IMR-90 (cell line): ENCODE measurements around the gene CPD. TPM values are rescaled to one million over a fixed set of nuclear protein-coding genes. Genes with fewer than 3 reads are reported as not detected.

Experiments used
- ATAC-seq: fragments of 200-7000 bp; cut with Tn5 transposase; 2 replicates; pipeline ENCODE4 v1.9.1; 2020; ENCODE audit warnings: low read depth, mild to moderate bottlenecking, moderate library complexity
- BruUV-seq: library from RNA; stranded (reverse); fragments of 400-500 nt; replicated peaks from 2 replicates; lab custom pipeline; 2021; lab: Mats Ljungman, UMichigan
- CTCF ChIA-PET: fragments of 300-600 bp; formaldehyde crosslinking; extraction: SDS; loops from one replicate; lab custom pipeline; 2021; ENCODE audit warnings: antibody characterized with exemption; lab: Yijun Ruan, JAX
- POLR2A ChIA-PET: fragments of 300-600 bp; sonication (Branson Sonifier 250); formaldehyde crosslinking; loops from one replicate; lab custom pipeline; 2022; ENCODE audit warnings: antibody characterized with exemption; ENCODE audit not compliant: unreplicated experiment; lab: Charles Lee
- DNase-seq: peaks from one replicate; pipeline ENCODE4 v3.0.0; 2013
- H2AFZ ChIP-seq: replicated peaks from 2 replicates; pipeline ENCODE3; 2013; ENCODE audit warnings: low read length, mild to moderate bottlenecking; ENCODE audit not compliant: poor library complexity
- H2AK5ac ChIP-seq: 2 replicates; pipeline ENCODE4 v1.6.1; 2013; ENCODE audit warnings: low read depth, low read length, inconsistent platforms
- H2AK9ac ChIP-seq: replicated peaks from 2 replicates; pipeline ENCODE3; 2013; ENCODE audit warnings: mild to moderate bottlenecking, low read depth, low read length, moderate library complexity; ENCODE audit not compliant: poor library complexity
- H2BK120ac ChIP-seq: 2 replicates; pipeline ENCODE4 v1.6.1; 2013; ENCODE audit warnings: low read depth, low read length, inconsistent platforms
- H2BK15ac ChIP-seq: 3 replicates; pipeline ENCODE4 v1.6.1; 2013; ENCODE audit warnings: low read depth, low read length, inconsistent platforms
- H2BK20ac ChIP-seq: 2 replicates; pipeline ENCODE4 v1.6.1; 2013; ENCODE audit warnings: low read depth, mild to moderate bottlenecking, inconsistent platforms, low read length, moderate library complexity
- H2BK5ac ChIP-seq: 2 replicates; pipeline ENCODE4 v1.6.1; 2013; ENCODE audit warnings: mild to moderate bottlenecking, low read depth, low read length, inconsistent platforms; ENCODE audit not compliant: poor library complexity, severe bottlenecking
- H3K14ac ChIP-seq: replicated peaks from 2 replicates; pipeline ENCODE4 v1.6.1; 2013; ENCODE audit warnings: low read depth, low read length, inconsistent platforms
- H3K18ac ChIP-seq: 2 replicates; pipeline ENCODE4 v1.6.1; 2013; ENCODE audit warnings: low read depth, low read length, control low read depth
- H3K23ac ChIP-seq: 2 replicates; pipeline ENCODE4 v1.6.1; 2013; ENCODE audit warnings: low read depth, low read length, inconsistent platforms
- H3K27ac ChIP-seq: 2 replicates; pipeline ENCODE4 v1.5.1; 2013; ENCODE audit warnings: mild to moderate bottlenecking, control low read depth, low read length; ENCODE audit not compliant: insufficient read depth
- H3K27me3 ChIP-seq: 2 replicates; pipeline ENCODE4 v1.6.1; 2013; ENCODE audit warnings: low read length; ENCODE audit not compliant: control insufficient read depth, insufficient read depth
- H3K36me3 ChIP-seq: 2 replicates; pipeline ENCODE4 v1.6.1; 2013; ENCODE audit warnings: low read length, mixed read lengths; ENCODE audit not compliant: control insufficient read depth, insufficient read depth
- H3K4ac ChIP-seq: 2 replicates; pipeline ENCODE4 v1.6.1; 2013; ENCODE audit warnings: low read depth, low read length, inconsistent platforms
- H3K4me1 ChIP-seq: 2 replicates; pipeline ENCODE4 v1.6.1; 2013; ENCODE audit warnings: low read length, mixed read lengths; ENCODE audit not compliant: control insufficient read depth, insufficient read depth
- H3K4me2 ChIP-seq: 2 replicates; pipeline ENCODE4 v1.6.1; 2013; ENCODE audit warnings: low read depth, mild to moderate bottlenecking, control low read depth, low read length, moderate library complexity
- H3K4me3 ChIP-seq: 2 replicates; pipeline ENCODE4 v1.5.1; 2013; ENCODE audit warnings: low read depth, mild to moderate bottlenecking, control low read depth, low read length, moderate library complexity; ENCODE audit not compliant: insufficient read depth
- H3K56ac ChIP-seq: 2 replicates; pipeline ENCODE4 v1.6.1; 2013; ENCODE audit warnings: low read length, inconsistent platforms; ENCODE audit not compliant: insufficient read depth; ENCODE audit errors: extremely low read depth
- H3K79me1 ChIP-seq, 2 experiments: 2 replicates each; pipeline ENCODE4 v1.6.1; 2013; ENCODE audit warnings: low read length in 2 of 2, inconsistent platforms in 1 of 2, low read depth in 1 of 2
- H3K9ac ChIP-seq: 2 replicates; pipeline ENCODE4 v1.6.1; 2013; ENCODE audit warnings: low read depth, low read length, control low read depth
- H3K9me1 ChIP-seq: 2 replicates; pipeline ENCODE4 v1.6.1; 2013; ENCODE audit warnings: low read length, inconsistent platforms; ENCODE audit not compliant: insufficient read depth
- H3K9me3 ChIP-seq: 2 replicates; pipeline ENCODE4 v1.6.1; 2013; ENCODE audit warnings: low read length; ENCODE audit not compliant: control insufficient read depth, insufficient read depth
- H4K20me1 ChIP-seq: 2 replicates; pipeline ENCODE4 v1.6.1; 2013; ENCODE audit warnings: low read length, inconsistent platforms; ENCODE audit not compliant: insufficient read depth
- H4K5ac ChIP-seq: 2 replicates; pipeline ENCODE4 v1.6.1; 2013; ENCODE audit warnings: mild to moderate bottlenecking, low read depth, low read length, control low read depth
- H4K8ac ChIP-seq, 2 experiments: 2 replicates each; pipeline ENCODE4 v1.6.1; 2013; ENCODE audit warnings: low read depth in 2 of 2, low read length in 2 of 2, control low read depth in 1 of 2, inconsistent platforms in 1 of 2
- H4K91ac ChIP-seq: 2 replicates; pipeline ENCODE4 v1.6.1; 2013; ENCODE audit warnings: low read depth, low read length, inconsistent platforms; ENCODE audit not compliant: insufficient read depth
- CEBPB ChIP-seq: IDR thresholded peaks from 2 replicates; pipeline ENCODE4 v1.6.1; 2012; ENCODE audit warnings: low read depth, low read length, improper control_type of control experiment
- CHD1 ChIP-seq: IDR thresholded peaks from 2 replicates; pipeline ENCODE4 v1.6.1; 2012; ENCODE audit warnings: low read depth, low read length, improper control_type of control experiment
- FOS ChIP-seq: fragments of 150-350 bp; IDR thresholded peaks from 2 replicates; pipeline ENCODE4 v1.6.1; 2016; ENCODE audit warnings: low read depth, low read length
- MAFK ChIP-seq: IDR thresholded peaks from 2 replicates; pipeline ENCODE4 v1.6.1; 2012; ENCODE audit warnings: low read depth, low read length, improper control_type of control experiment
- MAZ ChIP-seq: IDR thresholded peaks from 2 replicates; pipeline ENCODE4 v1.6.1; 2012; ENCODE audit warnings: low read depth, mild to moderate bottlenecking, low read length, improper control_type of control experiment, moderate library complexity, borderline replicate concordance
- MXI1 ChIP-seq: IDR thresholded peaks from 2 replicates; pipeline ENCODE4 v1.6.1; 2012; ENCODE audit warnings: low read depth, mild to moderate bottlenecking, low read length, moderate library complexity, borderline replicate concordance
- NFE2L2 ChIP-seq: fragments of 150-350 bp; IDR thresholded peaks from 2 replicates; pipeline ENCODE4 v1.6.1; 2016; ENCODE audit warnings: low read depth, mild to moderate bottlenecking, low read length
- POLR2A ChIP-seq: IDR thresholded peaks from 2 replicates; pipeline ENCODE4 v1.6.1; 2012; ENCODE audit warnings: mild to moderate bottlenecking, low read depth, low read length
- RAD21 ChIP-seq: IDR thresholded peaks from 2 replicates; pipeline ENCODE4 v1.6.1; 2012; ENCODE audit warnings: low read length, improper control_type of control experiment
- RCOR1 ChIP-seq: IDR thresholded peaks from 2 replicates; pipeline ENCODE4 v1.6.1; 2012; ENCODE audit warnings: mild to moderate bottlenecking, low read length, improper control_type of control experiment; ENCODE audit not compliant: insufficient replicate concordance
- RFX5 ChIP-seq: IDR thresholded peaks from 2 replicates; pipeline ENCODE4 v1.8.0; 2012; ENCODE audit warnings: low read depth, mild to moderate bottlenecking, low read length, moderate library complexity
- SMC3 ChIP-seq: fragments of 150-350 bp; IDR thresholded peaks from 2 replicates; pipeline ENCODE4 v1.6.1; 2016; ENCODE audit warnings: low read depth, mild to moderate bottlenecking, antibody characterized with exemption, low read length, moderate library complexity
- WGBS, 2 experiments: methylation state at CpG; one replicate each; pipeline versions ENCODE4 v1.1.5 to v1.1.7; 2013; ENCODE audit warnings: missing lambda C conversion rate in 2 of 2; ENCODE audit not compliant: insufficient read length in 1 of 2; ENCODE audit errors: extremely low coverage in 2 of 2; 5-methylcytosine and 5-hydroxymethylcytosine counted together
- dilution Hi-C: fragments of 300-500 bp; cut with HindIII; formaldehyde crosslinking; loops from one replicate; pipeline ENCODE4 v1.14.3; 2018; ENCODE audit warnings: low sequenced_read_pairs; ENCODE audit not compliant: unreplicated experiment
- in situ Hi-C: fragments of 300-500 bp; cut with MboI; formaldehyde crosslinking; loops from 3 replicates; pipeline ENCODE4 v1.14.3; 2019; ENCODE audit warnings: low sequenced_read_pairs, inconsistent platforms, mixed read lengths
- intact Hi-C: fragments of 100-400 bp; cut with micrococcal nuclease; formaldehyde crosslinking; loops from 2 replicates; pipeline ENCODE4 v1.10.0; 2022
- polyA plus RNA-seq, 3 experiments: library from polyadenylated mRNA; depleted of rRNA; stranded (reverse); fragments of >200 nt; gene quantifications; 2 replicates each; pipeline ENCODE4 v1.2.3, GENCODE V29; 2012; ENCODE audit warnings: low replicate concordance in 1 of 3
- total RNA-seq: library from RNA; depleted of rRNA; stranded (reverse); fragments of >200 nt; gene quantifications from 2 replicates; pipeline ENCODE4 v1.2.3, GENCODE V29; 2012
- TF ChIP-seq, protein P1 (sequence below): fragments of 150-350 bp; IDR thresholded peaks from 2 replicates; pipeline ENCODE4 v1.6.1; 2016; ENCODE audit warnings: low read depth, mild to moderate bottlenecking, low read length, moderate library complexity, borderline replicate concordance
- TF ChIP-seq, protein P2 (sequence below): fragments of 150-350 bp; IDR thresholded peaks from 2 replicates; pipeline ENCODE4 v1.6.1; 2017; ENCODE audit warnings: mild to moderate bottlenecking, antibody characterized with exemption, low read length, low read depth
- TF ChIP-seq, protein P3 (sequence below): conservative IDR thresholded peaks from 2 replicates; pipeline ENCODE4 v1.5.1; 2012; ENCODE audit warnings: mild to moderate bottlenecking, low read depth, low read length, improper control_type of control experiment

The CPD gene
- total and polyA plus RNA-seq, 2 of the 4 experiments (the other 2 are of a cell fraction), result 23.4 to 94.5 TPM

DNA sequence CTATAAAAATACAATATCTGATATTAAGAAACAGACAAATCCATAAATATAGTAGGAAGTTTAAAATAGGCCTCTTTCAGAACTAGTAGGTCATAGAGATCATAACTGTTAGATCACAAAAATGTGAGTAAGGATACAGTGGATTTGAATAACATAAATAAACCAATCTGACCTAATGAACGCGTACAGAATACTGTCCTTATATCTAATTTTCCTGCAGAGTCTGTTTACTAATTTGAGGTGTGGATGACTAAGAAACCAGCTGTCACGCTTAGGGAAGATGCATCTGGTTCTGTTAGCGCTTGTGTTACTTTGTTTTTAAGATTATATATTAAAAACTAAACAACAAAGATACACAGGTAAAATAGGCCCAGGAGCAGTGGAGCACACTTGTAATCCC lies 14.8 kb downstream of the CPD start:
- Histone ChIP-seq H4K8ac (no peak overlapping the region), H2BK120ac (no peak overlapping the region), H3K18ac (no peak overlapping the region), H2BK20ac (no peak overlapping the region), H2AK5ac (no peak overlapping the region), H2AFZ (no peak overlapping the region), H3K9me1 (0 out of 2 replicates have a peak, but pooled peaks cover 2% of the 10 kb centered on the region), H3K4me1 (peaks cover 1% of the 10 kb centered on the region; the same call in 1 of the 2 replicates), H3K9me3 (no peaks in the 10 kb centered on the region), H3K36me3 (peaks cover 4% of the 10 kb centered on the region; the same call in 1 of the 2 replicates), H3K4ac (no peak overlapping the region), H3K23ac (no peak overlapping the region), H3K27ac (no peak overlapping the region), H3K4me2 (no peak overlapping the region), H4K5ac (no peak overlapping the region), H3K27me3 (no peaks in the 10 kb centered on the region), H4K91ac (no peak overlapping the region), H3K9ac (no peak overlapping the region), H3K14ac (no peak overlapping the region), H3K4me3 (no peak overlapping the region), H2BK5ac (no peak overlapping the region), H4K20me1 (peaks cover 3% of the 10 kb centered on the region; the same call in 1 of the 2 replicates), H2BK15ac (no peak overlapping the region), H3K56ac (no peak overlapping the region), H2AK9ac (no peak overlapping the region), H3K79me1 (peaks cover 5 to 13% of the 10 kb centered on the region in 2 experiments)
- CTCF ChIA-PET, result no interaction called here
- DNase-seq (peak; percentile 29), ATAC-seq (no peak)
- TF ChIP-seq MXI1 (no peak), RCOR1 (no peak), CEBPB (no peak), POLR2A (no peak), MAZ (no peak), NFE2L2 (no peak), MAFK (no peak), RFX5 (no peak), FOS (no peak), CHD1 (no peak), SMC3 (no peak), RAD21 (no peak)
- TF ChIP-seq, protein P1, sequence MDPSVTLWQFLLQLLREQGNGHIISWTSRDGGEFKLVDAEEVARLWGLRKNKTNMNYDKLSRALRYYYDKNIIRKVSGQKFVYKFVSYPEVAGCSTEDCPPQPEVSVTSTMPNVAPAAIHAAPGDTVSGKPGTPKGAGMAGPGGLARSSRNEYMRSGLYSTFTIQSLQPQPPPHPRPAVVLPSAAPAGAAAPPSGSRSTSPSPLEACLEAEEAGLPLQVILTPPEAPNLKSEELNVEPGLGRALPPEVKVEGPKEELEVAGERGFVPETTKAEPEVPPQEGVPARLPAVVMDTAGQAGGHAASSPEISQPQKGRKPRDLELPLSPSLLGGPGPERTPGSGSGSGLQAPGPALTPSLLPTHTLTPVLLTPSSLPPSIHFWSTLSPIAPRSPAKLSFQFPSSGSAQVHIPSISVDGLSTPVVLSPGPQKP, result no peak
- TF ChIP-seq, protein P2, sequence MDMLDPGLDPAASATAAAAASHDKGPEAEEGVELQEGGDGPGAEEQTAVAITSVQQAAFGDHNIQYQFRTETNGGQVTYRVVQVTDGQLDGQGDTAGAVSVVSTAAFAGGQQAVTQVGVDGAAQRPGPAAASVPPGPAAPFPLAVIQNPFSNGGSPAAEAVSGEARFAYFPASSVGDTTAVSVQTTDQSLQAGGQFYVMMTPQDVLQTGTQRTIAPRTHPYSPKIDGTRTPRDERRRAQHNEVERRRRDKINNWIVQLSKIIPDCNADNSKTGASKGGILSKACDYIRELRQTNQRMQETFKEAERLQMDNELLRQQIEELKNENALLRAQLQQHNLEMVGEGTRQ, result no peak
- TF ChIP-seq, protein P3, sequence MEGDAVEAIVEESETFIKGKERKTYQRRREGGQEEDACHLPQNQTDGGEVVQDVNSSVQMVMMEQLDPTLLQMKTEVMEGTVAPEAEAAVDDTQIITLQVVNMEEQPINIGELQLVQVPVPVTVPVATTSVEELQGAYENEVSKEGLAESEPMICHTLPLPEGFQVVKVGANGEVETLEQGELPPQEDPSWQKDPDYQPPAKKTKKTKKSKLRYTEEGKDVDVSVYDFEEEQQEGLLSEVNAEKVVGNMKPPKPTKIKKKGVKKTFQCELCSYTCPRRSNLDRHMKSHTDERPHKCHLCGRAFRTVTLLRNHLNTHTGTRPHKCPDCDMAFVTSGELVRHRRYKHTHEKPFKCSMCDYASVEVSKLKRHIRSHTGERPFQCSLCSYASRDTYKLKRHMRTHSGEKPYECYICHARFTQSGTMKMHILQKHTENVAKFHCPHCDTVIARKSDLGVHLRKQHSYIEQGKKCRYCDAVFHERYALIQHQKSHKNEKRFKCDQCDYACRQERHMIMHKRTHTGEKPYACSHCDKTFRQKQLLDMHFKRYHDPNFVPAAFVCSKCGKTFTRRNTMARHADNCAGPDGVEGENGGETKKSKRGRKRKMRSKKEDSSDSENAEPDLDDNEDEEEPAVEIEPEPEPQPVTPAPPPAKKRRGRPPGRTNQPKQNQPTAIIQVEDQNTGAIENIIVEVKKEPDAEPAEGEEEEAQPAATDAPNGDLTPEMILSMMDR, result no peak
- in situ Hi-C loops (no loop called here), intact Hi-C loops (no loop called here), dilution Hi-C loops (no loop called here)
- POLR2A ChIA-PET, result interaction anchor here (0.6 to 0.7 kb wide), 2 partner anchors 30 to 78 kb away, joined by 6 to 11 read pairs; no protein-coding TSS in a partner anchor
- no TSS peak for BruUV-seq
- no CpG with 5 or more reads among the region's 4 CpGs for WGBS, 2 experiments
